K562 (cell line): ENCODE results near the gene ZBP1. TPM values are rescaled to one million over a fixed set of nuclear protein-coding genes. Genes with fewer than 3 reads are reported as not detected.

Experiments
- ATAC-seq: fragments of 200-7000 bp; cut with Tn5 transposase; 3 replicates; pipeline ENCODE4 v1.9.1; 2020; ENCODE audit warnings: moderate library complexity
- BruUV-seq: library from RNA; stranded (reverse); fragments of 400-500 nt; replicated peaks from 2 replicates; lab custom pipeline; 2021; lab: Mats Ljungman, UMichigan
- CTCF ChIA-PET: fragments of 300-600 bp; formaldehyde crosslinking; extraction: SDS; loops from one replicate; lab custom pipeline; 2021; ENCODE audit warnings: low intra/inter-chr PET ratio; lab: Yijun Ruan, JAX
- POLR2A ChIA-PET: fragments of 300-600, 350-650 bp; sonication (Branson Sonifier 250); formaldehyde crosslinking; extraction: SDS; loops from one replicate; lab custom pipeline; 2021; ENCODE audit warnings: antibody characterized with exemption, inconsistent platforms; lab: Yijun Ruan, JAX
- DNase-seq, 4 experiments: peaks; one replicate each; pipeline versions ENCODE4 v3.0.0 to v3.0.0-alpha.2; 2011 to 2018; ENCODE audit warnings: low spot score in 3 of 4, mixed read lengths in 3 of 4; ENCODE audit errors: extremely low read depth in 1 of 4
- FAIRE-seq: peaks from 2 replicates; lab custom pipeline; 2011; peaks lifted over from hg19 to GRCh38; lab: Jason Lieb, UNC
- H2AFZ ChIP-seq: 2 replicates; pipeline ENCODE4 v1.6.0; 2011; ENCODE audit warnings: low read depth, low read length, control low read depth, inconsistent platforms
- H3K27ac ChIP-seq: fragments of 200-600 bp; 3 replicates; pipeline ENCODE4 v1.8.0; 2011; ENCODE audit warnings: low read depth, mild to moderate bottlenecking, control low read depth, inconsistent platforms, low read length, moderate library complexity, mixed read lengths; ENCODE audit errors: extremely low read depth
- H3K27me3 ChIP-seq, 2 experiments: fragments of 300-600 bp in 1 of 2; 2 replicates in 1 of 2; 3 replicates in 1 of 2; pipeline versions ENCODE4 v1.6.0 to v1.8.0; 2011; ENCODE audit warnings: inconsistent platforms in 2 of 2, low read length in 2 of 2, mild to moderate bottlenecking in 1 of 2, mixed read lengths in 1 of 2, moderate library complexity in 1 of 2; ENCODE audit not compliant: control insufficient read depth in 2 of 2, insufficient read depth in 2 of 2
- H3K36me3 ChIP-seq: fragments of 300-600 bp; 3 replicates; pipeline ENCODE4 v1.8.0; 2011; ENCODE audit warnings: mild to moderate bottlenecking, low read length, inconsistent platforms; ENCODE audit not compliant: control insufficient read depth, insufficient read depth
- H3K4me1 ChIP-seq, 2 experiments: fragments of 200-600 bp in 1 of 2; replicated peaks in 1 of 2; 2 replicates in 1 of 2; 3 replicates in 1 of 2; pipeline versions ENCODE4 v1.5.1 to v1.8.0; 2011; ENCODE audit warnings: inconsistent platforms in 2 of 2, low read length in 2 of 2, mild to moderate bottlenecking in 1 of 2, mixed read lengths in 1 of 2, moderate library complexity in 1 of 2; ENCODE audit not compliant: control insufficient read depth in 2 of 2, insufficient read depth in 2 of 2
- H3K4me2 ChIP-seq: 2 replicates; pipeline ENCODE4 v1.6.1; 2011; ENCODE audit warnings: low read length, control low read depth, inconsistent platforms, mixed read lengths; ENCODE audit not compliant: insufficient read depth
- H3K4me3 ChIP-seq: fragments of 200-600 bp; sonication (generic), shearing (Covaris generic); 2 replicates; pipeline ENCODE4 v1.5.1; 2016; ENCODE audit warnings: control low read depth, inconsistent platforms
- H3K79me2 ChIP-seq: fragments of 200-600 bp; 3 replicates; pipeline ENCODE4 v1.8.0; 2011; ENCODE audit warnings: low read length, inconsistent platforms; ENCODE audit not compliant: control insufficient read depth, insufficient read depth
- H3K9ac ChIP-seq, 2 experiments: 2 replicates each; pipeline versions ENCODE4 v1.6.0 to v1.6.1; 2011; ENCODE audit warnings: low read depth in 2 of 2, low read length in 2 of 2, control low read depth in 1 of 2, inconsistent platforms in 1 of 2, mild to moderate bottlenecking in 1 of 2, mixed read lengths in 1 of 2; ENCODE audit not compliant: insufficient read depth in 1 of 2
- H3K9me1 ChIP-seq: one replicate; pipeline ENCODE4 v1.6.0; 2011; ENCODE audit warnings: inconsistent platforms, mild to moderate bottlenecking, low read length, moderate library complexity; ENCODE audit not compliant: control insufficient read depth, insufficient read depth
- H3K9me3 ChIP-seq: replicated peaks from 2 replicates; pipeline ENCODE4 v1.5.1; 2011; ENCODE audit warnings: low read depth, low read length, inconsistent platforms; ENCODE audit not compliant: control insufficient read depth, insufficient read depth
- H4K20me1 ChIP-seq: replicated peaks from 2 replicates; pipeline ENCODE4 v1.6.1; 2011; ENCODE audit warnings: low read length, inconsistent platforms, mixed read lengths; ENCODE audit not compliant: control insufficient read depth, insufficient read depth
- CBFB ChIP-seq: sonication (generic); formaldehyde crosslinking; IDR thresholded peaks from 2 replicates; pipeline ENCODE4 v1.4.0; 2020; ENCODE audit warnings: mild to moderate bottlenecking, missing genetic modification reagents
- COPS2 ChIP-seq: fragments of 450-650 bp; conservative IDR thresholded peaks from 2 replicates; pipeline ENCODE4 v1.6.1; 2016; ENCODE audit warnings: mild to moderate bottlenecking, moderate library complexity
- NCOA4 ChIP-seq: fragments of 450-650 bp; IDR thresholded peaks from 2 replicates; pipeline ENCODE4 v1.6.1; 2018; ENCODE audit warnings: mild to moderate bottlenecking; ENCODE audit not compliant: partially characterized antibody
- OTX1 ChIP-seq: fragments of 450-650 bp; formaldehyde crosslinking; IDR thresholded peaks from 2 replicates; pipeline ENCODE4 v1.4.0; 2022; ENCODE audit warnings: mild to moderate bottlenecking
- SAFB ChIP-seq: fragments of 200-400 bp; formaldehyde crosslinking; IDR thresholded peaks from 2 replicates; pipeline ENCODE4 v1.6.1; 2017; ENCODE audit warnings: low read depth, low read length, borderline replicate concordance
- XRCC4 ChIP-seq: IDR thresholded peaks from one replicate; pipeline ENCODE4 v1.6.1; 2011; ENCODE audit not compliant: insufficient read depth, insufficient read length; ENCODE audit errors: extremely low read depth
- ZNF239 ChIP-seq: fragments of 250-450 bp; sonication (Bioruptor Pico); IDR thresholded peaks from 2 replicates; pipeline ENCODE4 v1.4.0; 2020; ENCODE audit warnings: mild to moderate bottlenecking
- ZNF347 ChIP-seq: fragments of 450-650 bp; formaldehyde crosslinking; IDR thresholded peaks from 2 replicates; pipeline ENCODE4 v1.4.0; 2020; ENCODE audit warnings: low read depth, mild to moderate bottlenecking, moderate library complexity
- WGBS: fragments of 100-300 bp; shearing (Covaris generic); methylation state at CpG from one replicate; pipeline ENCODE4 v1.1.6; 2016; ENCODE audit warnings: low coverage, mixed read lengths; ENCODE audit not compliant: insufficient coverage; ENCODE audit errors: missing lambda C conversion rate; 5-methylcytosine and 5-hydroxymethylcytosine counted together
- in situ Hi-C: fragments of 300-500 bp; cut with MboI; formaldehyde crosslinking; loops from 4 replicates; pipeline ENCODE4 v1.15.0; 2018; ENCODE audit warnings: inconsistent platforms, mixed read lengths
- intact Hi-C: fragments of 100-400 bp; cut with micrococcal nuclease; formaldehyde crosslinking; loops from 2 replicates; pipeline ENCODE4 v1.14.2; 2022
- polyA plus RNA-seq, 8 experiments: library from polyadenylated mRNA; depleted of rRNA in 4 of 8; stranded (reverse) in 5 of 8; unstranded in 3 of 8; fragments of >200 nt; fragmentation: Nextera tagmentation in 2 of 8; fragmentation: Illumina TruSeq in 1 of 8; extraction: Ambion mirVana in 2 of 8; extraction: Trizol in 1 of 8; gene quantifications; 2 replicates each; pipeline versions ENCODE4 v1.2.1 to v1.2.3, GENCODE V29; 2011 to 2014; ENCODE audit warnings: inconsistent platforms in 1 of 8, missing spikeins in 1 of 8
- total RNA-seq, 7 experiments: library from RNA; depleted of rRNA in 6 of 7; stranded (reverse); fragments of >200 nt in 6 of 7; fragmentation: Illumina TruSeq in 2 of 7; extraction: Trizol in 2 of 7; gene quantifications; 2 replicates each; pipeline versions ENCODE4 v1.2.1 to v1.2.3, GENCODE V29; 2011 to 2021; ENCODE audit warnings: low replicate concordance in 1 of 7
- TF ChIP-seq, protein P1 (sequence below): fragments of 250-450 bp; sonication (Bioruptor Pico); IDR thresholded peaks from 2 replicates; pipeline ENCODE4 v1.8.0; 2022; ENCODE audit warnings: inconsistent platforms, mild to moderate bottlenecking, moderate library complexity, borderline replicate concordance

The ZBP1 gene
- total and polyA plus RNA-seq, 9 of the 15 experiments (the other 6 are each of a cell fraction or from before 2014, with no cell fraction given) = not detected

DNA sequence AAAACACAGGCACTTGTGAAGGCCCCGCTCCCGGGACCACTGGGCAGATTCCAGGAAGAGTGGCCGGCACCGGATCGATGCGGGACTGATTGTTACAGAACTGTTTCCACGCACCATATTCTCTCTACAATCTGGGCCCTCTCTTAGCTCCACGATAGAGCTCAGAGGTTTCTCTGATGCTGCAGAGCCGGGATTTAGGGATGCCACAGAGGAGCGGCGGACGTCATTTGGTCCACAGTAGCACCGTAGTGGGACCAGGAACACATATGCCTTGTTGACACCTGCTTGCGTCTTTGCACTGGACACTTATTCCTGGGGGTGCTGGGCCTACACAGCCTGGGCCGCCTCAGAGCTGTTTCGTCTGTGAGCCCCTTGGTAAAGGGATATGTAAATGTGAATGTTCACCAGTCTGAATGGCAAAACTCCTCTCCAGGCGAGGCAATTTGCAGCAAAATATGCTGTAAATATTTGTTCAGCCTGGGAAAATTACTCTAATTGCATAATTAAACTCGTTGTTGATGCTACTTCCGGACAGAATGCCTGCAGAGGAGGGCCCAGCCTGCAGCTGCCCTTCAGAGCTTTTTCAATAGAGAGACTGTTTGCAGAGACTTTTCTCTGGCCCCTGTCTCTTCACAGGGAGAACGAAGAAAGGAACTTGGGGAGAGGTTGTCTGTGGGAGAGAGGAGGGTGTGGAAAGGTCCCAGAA is 49.9 kb downstream of the ZBP1 start:
- no peak overlapping the region for H3K4me2 ChIP-seq
- in situ Hi-C loops = no loop called here

More for the DNA sequence above, 49.9 kb downstream of the ZBP1 start:
- Histone ChIP-seq H3K79me2 (no peaks in the 10 kb centered on the region), H3K4me1 (peaks cover 4 to 9% of the 10 kb centered on the region in 2 experiments; a peak in 3 of 5 replicates), H2AFZ (no peak overlapping the region), H3K27ac (no peak overlapping the region), H3K9me1 (no peaks in the 10 kb centered on the region), H4K20me1 (no peaks in the 10 kb centered on the region), H3K27me3 (peaks cover 5 to 18% of the 10 kb centered on the region in 2 experiments; a peak in 3 of 5 replicates), H3K9me3 (no peaks in the 10 kb centered on the region), H3K36me3 (no peaks in the 10 kb centered on the region), H3K4me3 (no peak overlapping the region), H3K9ac (no peak overlapping the region)
- FAIRE-seq = no peak
- intact Hi-C loops = no loop called here
- no peak for DNase-seq
- no peak for TF ChIP-seq SAFB
- TF ChIP-seq CBFB (CRISPR knock-in tag) = no peak
- TF ChIP-seq COPS2 = no peak
- no peak for TF ChIP-seq OTX1
- TF ChIP-seq ZNF239 = no peak
- no peak for TF ChIP-seq XRCC4
- TF ChIP-seq, protein P1, sequence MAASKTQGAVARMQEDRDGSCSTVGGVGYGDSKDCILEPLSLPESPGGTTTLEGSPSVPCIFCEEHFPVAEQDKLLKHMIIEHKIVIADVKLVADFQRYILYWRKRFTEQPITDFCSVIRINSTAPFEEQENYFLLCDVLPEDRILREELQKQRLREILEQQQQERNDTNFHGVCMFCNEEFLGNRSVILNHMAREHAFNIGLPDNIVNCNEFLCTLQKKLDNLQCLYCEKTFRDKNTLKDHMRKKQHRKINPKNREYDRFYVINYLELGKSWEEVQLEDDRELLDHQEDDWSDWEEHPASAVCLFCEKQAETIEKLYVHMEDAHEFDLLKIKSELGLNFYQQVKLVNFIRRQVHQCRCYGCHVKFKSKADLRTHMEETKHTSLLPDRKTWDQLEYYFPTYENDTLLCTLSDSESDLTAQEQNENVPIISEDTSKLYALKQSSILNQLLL (CRISPR knock-in tag) = no peak
- TF ChIP-seq NCOA4 = no peak
- TF ChIP-seq ZNF347 (CRISPR knock-in tag) = no peak
- ATAC-seq = no peak
- POLR2A ChIA-PET = interaction anchor here (0.7 to 1.6 kb wide), 3 partner anchors 10 to 201 kb away, joined by 3 to 8 read pairs (median 3); partner anchors contain the start of gene PCK1
- BruUV-seq = no TSS peak
- WGBS = 36% methylated on average over 20 of the region's 20 CpGs
- CTCF ChIA-PET = no interaction called here
